ENCODE measurements around the gene RTTN.

The RTTN gene

GRCh38 chr18:70216788-70217187 lies 11.3 kb upstream of the RTTN start:
- CTCF ChIA-PET: interaction anchor here (0.6 kb wide), 1 partner anchor 233 kb away, joined by 3 read pairs; no protein-coding TSS in a partner anchor
- POLR2A ChIA-PET (ENCODE audit: low non-redundant PET): no interaction called here
- DNase-seq (ENCODE audit: low spot score): no peak
- TF ChIP-seq CTCF (conservative IDR thresholded peaks at IDR 0.05; ENCODE audit: low read depth): no peak
- no peak overlapping the region for H3K27ac ChIP-seq

- TF ChIP-seq CTCF (conservative IDR thresholded peaks at IDR 0.05; ENCODE audit: low read depth): no peak
- CTCF ChIA-PET: no interaction called here
These were observed 1.7 kb upstream of the RTTN start for GRCh38 chr18:70207181-70207580.

GRCh38 chr18:70200286-70200685 lies 5.2 kb downstream of the RTTN start:
- TF ChIP-seq CTCF (conservative IDR thresholded peaks at IDR 0.05; ENCODE audit: low read depth): no peak
- ChIA-PET POLR2A (ENCODE audit: low non-redundant PET) (no interaction called here), CTCF (interaction anchor here (0.6 kb wide), 1 partner anchor 233 kb away, joined by 3 read pairs; no protein-coding TSS in a partner anchor)
- no peak overlapping the region for H3K27ac ChIP-seq
- no peak for DNase-seq (ENCODE audit: low spot score)

More at GRCh38 chr18:70207181-70207580, 1.7 kb upstream of the RTTN start:
- no peak for DNase-seq (ENCODE audit: low spot score)
- no peak overlapping the region for H3K27ac ChIP-seq
- POLR2A ChIA-PET (ENCODE audit: low non-redundant PET): no interaction called here

- ChIA-PET CTCF (interaction anchor here (4.2 kb wide), 1 partner anchor 237 kb away, joined by 24 read pairs; no protein-coding TSS in a partner anchor), POLR2A (ENCODE audit: low non-redundant PET) (no interaction called here)
- no peak overlapping the region for H3K27ac ChIP-seq
- TF ChIP-seq CTCF (conservative IDR thresholded peaks at IDR 0.05; ENCODE audit: low read depth): no peak
- DNase-seq (ENCODE audit: low spot score): no peak
These were observed 7.6 kb downstream of the RTTN start for GRCh38 chr18:70197844-70198243.

GRCh38 chr18:70197026-70197425 lies 8.5 kb downstream of the RTTN start:
- ChIA-PET CTCF (interaction anchor here (4.2 kb wide), 1 partner anchor 237 kb away, joined by 24 read pairs; no protein-coding TSS in a partner anchor), POLR2A (ENCODE audit: low non-redundant PET) (no interaction called here)

GRCh38 chr18:70195852-70196434 lies 9.5 kb downstream of the RTTN start:
- POLR2A ChIA-PET (ENCODE audit: low non-redundant PET): no interaction called here
- H3K27ac ChIP-seq: no peak overlapping the region
- CTCF ChIA-PET: interaction anchor here (0.5 to 4.2 kb wide), 4 partner anchors 137 to 257 kb away, joined by 3 to 24 read pairs (median 6); no protein-coding TSS in a partner anchor
- peak; percentile 95 for TF ChIP-seq CTCF (conservative IDR thresholded peaks at IDR 0.05; ENCODE audit: low read depth)
- DNase-seq (ENCODE audit: low spot score): peak; percentile 20

More at GRCh38 chr18:70197026-70197425, 8.5 kb downstream of the RTTN start:
- no peak for DNase-seq (ENCODE audit: low spot score)
- no peak overlapping the region for H3K27ac ChIP-seq
- no peak for TF ChIP-seq CTCF (conservative IDR thresholded peaks at IDR 0.05; ENCODE audit: low read depth)
